Measurements from ENCODE around the gene GBA3.

The GBA3 gene

GRCh38 chr4:22692736-22693135 lies at the start of gene GBA3:
Gene GBA3 (plus strand): TSS chr4:22692937.
- Mint-ChIP-seq H3K4me3 (no peak within 1 kb of the TSS), H3K27me3 (ENCODE audit: low read depth) (peaks cover 12% of the 10 kb centered on the region), H3K27ac (no peak within 1 kb of the TSS), H3K4me1 (ENCODE audit: low read depth) (peaks cover 9% of the 10 kb centered on the region), H3K36me3 (ENCODE audit: low read depth) (no peaks in the 10 kb centered on the region), H3K9me3 (no peaks in the 10 kb centered on the region)
- DNase-seq (ENCODE audit: low spot score), result no peak

DNA sequence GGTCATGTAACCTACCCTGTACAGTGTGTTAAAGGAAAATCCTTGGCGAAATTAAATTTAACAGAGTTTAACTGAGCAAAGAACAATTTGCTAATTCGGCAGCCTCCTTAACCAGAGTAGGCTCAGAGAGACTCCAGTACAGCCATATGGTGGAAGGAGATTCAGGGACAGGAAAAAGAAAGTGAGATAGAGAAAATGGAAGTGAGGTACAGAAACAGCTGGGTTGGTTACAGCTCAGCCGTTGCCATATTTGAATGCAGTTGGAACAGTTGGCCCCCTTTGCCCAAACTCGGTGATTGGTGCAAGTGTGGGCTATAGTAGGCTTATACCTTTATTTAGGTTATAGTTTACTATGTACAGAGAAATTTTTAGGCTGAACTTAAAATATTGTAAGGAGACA lies 48.8 kb upstream of the GBA3 start:
- Mint-ChIP-seq H3K36me3 (ENCODE audit: low read depth) (peaks cover 5% of the 10 kb centered on the region), H3K27ac (no peak overlapping the region), H3K4me3 (no peak overlapping the region), H3K27me3 (ENCODE audit: low read depth) (peaks cover 2% of the 10 kb centered on the region), H3K9me3 (peaks cover 27% of the 10 kb centered on the region), H3K4me1 (ENCODE audit: low read depth) (peaks cover 3% of the 10 kb centered on the region)
- DNase-seq (ENCODE audit: low spot score), result no peak

GRCh38 chr4:22645481-22646182 lies 47.1 kb upstream of the GBA3 start:
- no peak overlapping the region for H3K4me3 Mint-ChIP-seq
- H3K4me1 Mint-ChIP-seq (ENCODE audit: low read depth), result peaks cover 3% of the 10 kb centered on the region
- no peak overlapping the region for H3K27ac Mint-ChIP-seq
- peaks cover 2% of the 10 kb centered on the region for H3K36me3 Mint-ChIP-seq (ENCODE audit: low read depth)
- no peak for DNase-seq (ENCODE audit: low spot score)
- H3K9me3 Mint-ChIP-seq, result peaks cover 16% of the 10 kb centered on the region
- peaks cover 4% of the 10 kb centered on the region for H3K27me3 Mint-ChIP-seq (ENCODE audit: low read depth)

DNA sequence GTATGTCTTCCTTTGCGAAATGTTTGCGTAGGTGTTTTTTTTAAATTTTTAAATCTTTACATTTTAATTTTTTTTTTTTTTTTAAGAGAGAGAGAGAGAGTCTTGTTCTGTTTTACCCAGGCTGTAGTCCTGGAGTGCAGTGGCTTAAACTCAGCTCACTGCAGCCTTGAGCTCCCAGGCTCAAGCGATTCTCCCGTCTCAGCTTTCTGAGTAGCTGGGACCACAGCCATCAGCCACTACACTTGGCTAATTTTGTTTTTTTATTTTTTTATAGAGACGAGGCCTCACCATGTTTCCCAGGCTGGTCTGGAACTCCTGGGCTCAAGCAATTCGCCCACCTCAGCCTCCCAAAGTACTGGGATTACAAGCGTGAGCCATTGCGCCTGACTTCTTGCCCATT lies 43.7 kb upstream of the GBA3 start:
- H3K4me3 Mint-ChIP-seq, result no peak overlapping the region
- H3K27me3 Mint-ChIP-seq (ENCODE audit: low read depth), result peaks cover 4% of the 10 kb centered on the region
- no peak for DNase-seq (ENCODE audit: low spot score)
- H3K9me3 Mint-ChIP-seq, result no peaks in the 10 kb centered on the region
- no peak overlapping the region for H3K27ac Mint-ChIP-seq
- peaks cover 2% of the 10 kb centered on the region for H3K36me3 Mint-ChIP-seq (ENCODE audit: low read depth)
- peaks cover under 1% of the 10 kb centered on the region for H3K4me1 Mint-ChIP-seq (ENCODE audit: low read depth)

DNA sequence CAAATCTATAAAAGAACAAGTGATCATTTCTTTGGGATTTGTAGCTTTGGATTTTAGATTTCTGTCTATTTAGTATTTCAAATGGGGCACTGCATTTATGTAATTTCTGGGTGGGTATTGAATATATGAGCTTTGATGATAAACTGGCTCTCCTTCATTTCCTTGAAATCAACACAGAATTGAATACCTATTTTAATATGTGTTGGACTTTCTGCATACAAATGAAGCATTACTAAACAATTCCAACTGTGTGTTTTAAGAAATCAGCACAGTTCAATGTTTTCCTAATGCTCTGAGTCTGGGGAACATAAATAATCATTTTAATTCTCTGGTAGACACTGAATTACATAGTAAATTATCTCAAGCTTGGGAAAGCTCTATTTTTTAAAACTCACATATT lies 42.0 kb upstream of the GBA3 start:
- no peak overlapping the region for H3K4me3 Mint-ChIP-seq
- H3K9me3 Mint-ChIP-seq, result no peaks in the 10 kb centered on the region
- peaks cover 4% of the 10 kb centered on the region for H3K27me3 Mint-ChIP-seq (ENCODE audit: low read depth)
- H3K36me3 Mint-ChIP-seq (ENCODE audit: low read depth), result peaks cover 2% of the 10 kb centered on the region
- H3K27ac Mint-ChIP-seq, result no peak overlapping the region
- H3K4me1 Mint-ChIP-seq (ENCODE audit: low read depth), result no peaks in the 10 kb centered on the region
- DNase-seq (ENCODE audit: low spot score), result no peak

- Mint-ChIP-seq H3K9me3 (no peaks in the 10 kb centered on the region), H3K4me1 (ENCODE audit: low read depth) (no peaks in the 10 kb centered on the region), H3K4me3 (no peak overlapping the region), H3K27me3 (ENCODE audit: low read depth) (peaks cover 3% of the 10 kb centered on the region), H3K27ac (no peak overlapping the region), H3K36me3 (ENCODE audit: low read depth) (peaks cover 2% of the 10 kb centered on the region)
- no peak for DNase-seq (ENCODE audit: low spot score)
Measured at GRCh38 chr4:22653752-22654151, 39.0 kb upstream of the GBA3 start.

DNA sequence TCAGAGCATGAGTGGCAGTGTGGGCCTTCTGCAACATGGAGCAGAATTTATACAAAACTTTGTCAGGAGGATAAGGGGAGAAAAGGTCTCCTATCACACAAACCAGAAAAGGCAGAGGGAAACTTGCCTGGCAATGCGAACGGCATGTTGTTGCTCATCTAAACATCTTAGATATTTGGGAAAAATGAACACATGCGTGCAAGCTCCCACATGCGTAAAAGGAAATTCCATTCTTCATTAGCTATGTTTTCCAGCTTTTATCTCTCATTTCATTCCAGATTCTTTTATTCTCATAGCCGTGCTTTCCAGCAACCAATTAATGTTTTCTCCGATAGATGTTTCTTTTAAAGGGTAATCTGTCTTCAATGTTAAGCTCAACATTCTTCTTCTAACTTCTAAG lies 31.3 kb upstream of the GBA3 start:
- DNase-seq (ENCODE audit: low spot score), result no peak
- peaks cover 4% of the 10 kb centered on the region for H3K9me3 Mint-ChIP-seq
- no peak overlapping the region for H3K27ac Mint-ChIP-seq
- peaks cover 2% of the 10 kb centered on the region for H3K36me3 Mint-ChIP-seq (ENCODE audit: low read depth)
- no peaks in the 10 kb centered on the region for H3K4me1 Mint-ChIP-seq (ENCODE audit: low read depth)
- H3K27me3 Mint-ChIP-seq (ENCODE audit: low read depth), result no peaks in the 10 kb centered on the region
- no peak overlapping the region for H3K4me3 Mint-ChIP-seq

- H3K4me3 Mint-ChIP-seq, result no peak overlapping the region
- H3K9me3 Mint-ChIP-seq, result no peaks in the 10 kb centered on the region
- peaks cover 33% of the 10 kb centered on the region for H3K4me1 Mint-ChIP-seq (ENCODE audit: low read depth)
- H3K27me3 Mint-ChIP-seq (ENCODE audit: low read depth), result no peaks in the 10 kb centered on the region
- H3K36me3 Mint-ChIP-seq (ENCODE audit: low read depth), result peaks cover 7% of the 10 kb centered on the region
- H3K27ac Mint-ChIP-seq, result no peak overlapping the region
- DNase-seq (ENCODE audit: low spot score), result no peak
Measured at GRCh38 chr4:22667332-22667940, 25.3 kb upstream of the GBA3 start.

DNA sequence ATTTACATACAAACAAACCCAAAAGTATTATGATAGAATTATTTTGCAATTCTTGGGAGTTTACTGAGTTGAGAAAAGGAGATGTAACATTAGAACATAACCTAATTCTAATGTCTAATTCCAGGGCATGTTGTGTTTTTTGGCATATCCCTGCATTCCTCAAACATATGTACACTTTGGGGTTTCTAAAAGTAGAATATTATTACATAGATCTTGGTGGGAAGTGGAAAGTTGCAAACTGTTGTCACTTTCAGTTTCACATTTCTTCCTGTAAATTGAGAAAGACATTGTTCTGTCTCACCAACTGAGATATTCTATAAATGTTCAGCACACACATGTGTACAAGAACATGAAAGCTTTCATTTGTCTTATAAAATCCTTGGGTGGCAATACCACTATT lies 24.4 kb upstream of the GBA3 start:
- H3K27me3 Mint-ChIP-seq (ENCODE audit: low read depth), result no peaks in the 10 kb centered on the region
- no peak for DNase-seq (ENCODE audit: low spot score)
- no peaks in the 10 kb centered on the region for H3K9me3 Mint-ChIP-seq
- peak overlapping the region; percentile 46 for H3K4me3 Mint-ChIP-seq
- H3K36me3 Mint-ChIP-seq (ENCODE audit: low read depth), result peaks cover 7% of the 10 kb centered on the region
- peak overlapping the region; percentile 22 for H3K27ac Mint-ChIP-seq
- H3K4me1 Mint-ChIP-seq (ENCODE audit: low read depth), result peaks cover 42% of the 10 kb centered on the region

DNA sequence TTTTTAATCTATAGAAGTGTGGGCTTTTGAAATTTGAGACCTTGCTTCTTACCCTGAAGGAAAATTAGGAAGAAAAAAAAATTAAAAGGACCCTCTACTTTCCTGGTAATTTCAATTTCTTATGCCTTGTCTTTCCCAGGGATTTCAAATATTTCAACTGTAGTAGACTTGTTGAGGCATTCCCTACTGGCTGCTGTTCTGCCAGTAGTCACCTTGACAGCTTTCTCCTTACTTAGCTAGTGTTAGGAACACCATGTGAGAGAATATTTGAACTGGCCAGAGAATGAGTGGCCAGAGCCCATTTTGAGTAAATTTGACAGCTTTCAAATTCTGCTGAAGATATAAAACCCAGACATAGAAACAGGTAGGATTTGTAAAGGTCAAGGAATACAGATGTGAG lies 24.0 kb upstream of the GBA3 start:
- DNase-seq (ENCODE audit: low spot score), result no peak
- Mint-ChIP-seq H3K27ac (peak overlapping the region; percentile 21), H3K4me1 (ENCODE audit: low read depth) (peaks cover 44% of the 10 kb centered on the region), H3K9me3 (no peaks in the 10 kb centered on the region), H3K36me3 (ENCODE audit: low read depth) (peaks cover 7% of the 10 kb centered on the region), H3K4me3 (peak overlapping the region; percentile 46), H3K27me3 (ENCODE audit: low read depth) (no peaks in the 10 kb centered on the region)

- Mint-ChIP-seq H3K27ac (peak overlapping the region; percentile 66), H3K4me3 (no peak overlapping the region), H3K27me3 (ENCODE audit: low read depth) (no peaks in the 10 kb centered on the region), H3K9me3 (no peaks in the 10 kb centered on the region), H3K36me3 (ENCODE audit: low read depth) (peaks cover 7% of the 10 kb centered on the region), H3K4me1 (ENCODE audit: low read depth) (peaks cover 51% of the 10 kb centered on the region)
- DNase-seq (ENCODE audit: low spot score), result peak; percentile 17
Measured at GRCh38 chr4:22670956-22671355, 21.8 kb upstream of the GBA3 start.

GRCh38 chr4:22672519-22672918 lies 20.2 kb upstream of the GBA3 start:
- Mint-ChIP-seq H3K9me3 (no peaks in the 10 kb centered on the region), H3K4me1 (ENCODE audit: low read depth) (peaks cover 59% of the 10 kb centered on the region)

DNA sequence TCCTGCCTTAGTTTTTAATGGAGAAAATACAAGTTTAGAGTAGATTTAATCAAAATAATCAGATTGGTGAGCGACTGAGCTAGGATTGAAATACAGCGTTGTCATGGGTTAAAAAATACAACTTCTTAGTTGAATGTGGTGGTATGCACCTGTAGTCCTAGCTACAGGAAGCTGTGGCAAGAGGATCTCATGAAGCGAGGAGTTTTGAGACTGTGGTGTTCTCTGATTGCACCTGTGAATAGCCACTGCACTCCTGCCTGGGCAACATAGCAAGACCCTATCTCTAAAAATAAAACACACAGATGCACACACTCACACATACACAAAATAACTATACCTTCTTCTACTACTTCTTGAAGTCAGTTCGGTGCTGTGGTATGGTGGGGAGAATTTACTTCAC lies 19.8 kb upstream of the GBA3 start:
- Mint-ChIP-seq H3K27ac (no peak overlapping the region), H3K4me3 (peak overlapping the region; percentile 45), H3K36me3 (ENCODE audit: low read depth) (peaks cover 2% of the 10 kb centered on the region), H3K4me1 (ENCODE audit: low read depth) (peaks cover 59% of the 10 kb centered on the region), H3K9me3 (no peaks in the 10 kb centered on the region), H3K27me3 (ENCODE audit: low read depth) (no peaks in the 10 kb centered on the region)
- DNase-seq (ENCODE audit: low spot score), result no peak

More at GRCh38 chr4:22672519-22672918, 20.2 kb upstream of the GBA3 start:
- DNase-seq (ENCODE audit: low spot score), result no peak
- Mint-ChIP-seq H3K27ac (no peak overlapping the region), H3K4me3 (peak overlapping the region; percentile 45), H3K36me3 (ENCODE audit: low read depth) (peaks cover 2% of the 10 kb centered on the region), H3K27me3 (ENCODE audit: low read depth) (no peaks in the 10 kb centered on the region)

DNA sequence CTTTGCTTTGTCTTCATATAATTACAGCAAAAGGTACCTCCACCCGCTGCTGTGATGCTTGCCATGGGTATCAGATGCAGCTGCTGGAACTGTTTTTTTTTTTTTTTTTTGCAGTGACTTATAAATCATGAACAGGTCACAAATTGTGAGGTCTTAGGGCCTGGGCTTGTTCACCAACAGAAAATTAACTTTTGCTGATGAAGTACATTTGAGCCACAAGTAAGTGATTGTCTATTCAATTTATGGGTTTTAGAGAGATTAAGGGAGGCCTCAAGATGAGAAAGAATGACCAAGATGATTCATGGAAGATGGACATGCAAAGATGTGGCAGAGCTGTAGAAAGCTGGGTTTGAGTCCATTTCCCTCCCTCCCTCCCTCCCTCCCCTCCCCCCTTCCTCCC lies 18.0 kb upstream of the GBA3 start:
- Mint-ChIP-seq H3K9me3 (no peaks in the 10 kb centered on the region), H3K4me3 (no peak overlapping the region), H3K4me1 (ENCODE audit: low read depth) (peaks cover 47% of the 10 kb centered on the region), H3K27me3 (ENCODE audit: low read depth) (no peaks in the 10 kb centered on the region), H3K27ac (no peak overlapping the region), H3K36me3 (ENCODE audit: low read depth) (no peaks in the 10 kb centered on the region)
- no peak for DNase-seq (ENCODE audit: low spot score)

DNA sequence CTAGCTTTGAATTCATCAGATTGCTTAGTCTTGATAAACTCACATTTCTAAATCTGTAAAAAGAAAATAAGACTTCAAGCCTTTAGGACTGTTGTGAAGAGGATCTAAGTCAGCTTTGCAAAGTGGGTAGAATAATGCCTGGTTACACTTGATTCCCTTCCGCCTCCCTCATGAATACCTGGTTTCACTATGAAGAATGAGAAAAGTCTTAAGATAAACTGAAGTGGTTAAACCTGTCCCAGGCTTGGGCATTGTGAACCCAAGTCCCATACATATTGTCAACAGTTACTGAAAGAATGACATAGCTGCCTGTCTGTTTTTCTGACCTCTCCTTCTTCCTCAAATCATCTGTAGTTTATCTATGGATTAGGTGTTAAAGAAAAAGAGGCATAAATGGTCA lies 16.7 kb upstream of the GBA3 start:
- H3K9me3 Mint-ChIP-seq, result no peaks in the 10 kb centered on the region
- H3K4me3 Mint-ChIP-seq, result no peak overlapping the region
- no peak for DNase-seq (ENCODE audit: low spot score)
- peaks cover 36% of the 10 kb centered on the region for H3K4me1 Mint-ChIP-seq (ENCODE audit: low read depth)
- no peaks in the 10 kb centered on the region for H3K27me3 Mint-ChIP-seq (ENCODE audit: low read depth)
- no peaks in the 10 kb centered on the region for H3K36me3 Mint-ChIP-seq (ENCODE audit: low read depth)
- no peak overlapping the region for H3K27ac Mint-ChIP-seq

Measured in T-helper 2 cell treated with Interferon-gamma antibody and Interleukin-4, amounts not matched to agents 5 μg/mL and 100 μg/mL, for 36 hours (primary cell).